Kidney (tissue), 14 donors: ENCODE results near the gene NRIP2. TPM values are rescaled to one million over a fixed set of nuclear protein-coding genes. Genes with fewer than 3 reads are reported as not detected.

Source experiments
- DNase-seq, 5 donors: peaks; one replicate each; pipeline ENCODE4 v3.0.0-alpha.2; 2013 to 2020
- FAIRE-seq: peaks from 2 replicates; lab custom pipeline; 2012; peaks lifted over from hg19 to GRCh38; lab: Jason Lieb, UNC
- H3K27ac ChIP-seq, 2 donors: one replicate each; pipeline ENCODE4 v1.7.0; 2013; ENCODE audit warnings: low read depth in 2 of 2, low read length in 2 of 2, inconsistent platforms in 1 of 2
- H3K27me3 ChIP-seq: one replicate; pipeline ENCODE4 v1.7.1; 2013; ENCODE audit warnings: low read length, inconsistent platforms; ENCODE audit not compliant: control insufficient read depth, insufficient read depth
- H3K36me3 ChIP-seq, 3 donors: one replicate each; pipeline versions ENCODE4 v1.7.0 to v1.7.1; 2013; ENCODE audit warnings: low read length in 3 of 3, control low read depth in 1 of 3, inconsistent platforms in 1 of 3; ENCODE audit not compliant: insufficient read depth in 3 of 3, control insufficient read depth in 2 of 3
- H3K4me1 ChIP-seq, 3 donors: one replicate each; pipeline versions ENCODE4 v1.7.0 to v1.7.1; 2013; ENCODE audit warnings: low read length in 3 of 3, inconsistent platforms in 1 of 3, low read depth in 1 of 3; ENCODE audit not compliant: control insufficient read depth in 2 of 3, insufficient read depth in 2 of 3
- H3K4me3 ChIP-seq, 3 donors: one replicate each; pipeline versions ENCODE4 v1.7.0 to v1.8.1; 2013; ENCODE audit warnings: low read length in 3 of 3, control low read depth in 1 of 3, inconsistent platforms in 1 of 3
- H3K9ac ChIP-seq, 3 donors: one replicate each; pipeline versions ENCODE4 v1.7.0 to v1.7.1; 2013; ENCODE audit warnings: low read length in 3 of 3, control low read depth in 1 of 3, inconsistent platforms in 1 of 3
- H3K9me3 ChIP-seq, 3 donors: one replicate each; pipeline versions ENCODE4 v1.7.0 to v1.7.1; 2013; ENCODE audit warnings: low read length in 3 of 3, control low read depth in 1 of 3, inconsistent platforms in 1 of 3; ENCODE audit not compliant: control insufficient read depth in 2 of 3, insufficient read depth in 1 of 3
- intact Hi-C: fragments of 100-400 bp; cut with DNase I; formaldehyde crosslinking; loops from one replicate; pipeline ENCODE4 v1.11.1; 2022
- polyA plus RNA-seq: library from polyadenylated mRNA; stranded (reverse); fragments of 350-450 nt; fragmentation: Illumina TruSeq; extraction: RNeasy Lipid Tissue Mini Kit (QIAGEN cat#74804); gene quantifications from one replicate; pipeline ENCODE4 v1.2.3, GENCODE V29; 2014; ENCODE audit warnings: low read depth, low replicate concordance; ENCODE audit not compliant: insufficient read depth
- total RNA-seq: library from RNA; stranded (reverse); fragmentation: NEBNext Ultra II Directional; extraction: Animal tissue kit (Norgen Biotek cat#: 25700); gene quantifications from one replicate; pipeline ENCODE4 v1.2.1, GENCODE V29; 2021
- TF ChIP-seq, protein P1 (sequence below): IDR thresholded peaks from 3 replicates; pipeline ENCODE4 v1.5.1; 2012; ENCODE audit warnings: mild to moderate bottlenecking, moderate library complexity, borderline replicate concordance; ENCODE audit not compliant: insufficient read depth; ENCODE audit errors: extremely low read depth
- donor health status: control.
- donor health status: control.
- donor health status: control.
- donor health status: control.
- donor health status: control.
- donor health status: DM: yes; HTN: yes; CAD: no.
- donor health status: Normal renal cell carcinoma (clear cell type).

Gene NRIP2
- total and polyA plus RNA-seq, 2 donors from 2014 or later: 11.7 to 15.9 TPM

DNA sequence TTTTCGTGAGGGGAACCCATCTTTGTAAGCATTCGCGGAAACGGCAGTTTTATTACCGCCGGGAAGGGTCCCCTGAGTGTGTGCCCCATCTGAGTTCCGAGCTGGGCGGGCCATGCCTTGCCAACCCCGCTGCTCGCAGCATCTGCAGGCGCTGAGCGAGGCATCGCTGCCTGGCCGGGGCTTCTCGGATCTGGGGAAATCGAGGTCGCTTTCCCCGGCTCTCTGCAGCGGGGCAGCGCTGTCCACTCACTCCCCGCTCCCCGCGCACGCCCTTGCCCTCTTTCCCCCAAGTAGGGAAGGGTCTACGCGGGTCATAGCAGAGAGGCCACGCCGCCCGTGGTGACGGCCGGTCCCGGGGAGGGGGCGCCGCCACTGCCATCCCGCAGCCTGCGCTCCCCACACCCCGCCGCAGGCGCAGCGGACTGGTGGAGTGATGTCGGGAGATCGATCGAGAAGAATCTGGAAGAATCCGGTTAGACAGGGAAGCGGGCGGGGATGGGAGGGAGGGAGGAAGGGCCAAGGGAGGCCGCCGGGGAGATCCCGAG is 40.6 kb downstream of the NRIP2 start:
- H3K9me3 ChIP-seq: no peaks in the 10 kb centered on the region
- no peak for DNase-seq
- H3K4me1 ChIP-seq: peaks cover 5 to 17% (median 15%) of the 10 kb centered on the region in 3 donors
- TF ChIP-seq, protein P1, sequence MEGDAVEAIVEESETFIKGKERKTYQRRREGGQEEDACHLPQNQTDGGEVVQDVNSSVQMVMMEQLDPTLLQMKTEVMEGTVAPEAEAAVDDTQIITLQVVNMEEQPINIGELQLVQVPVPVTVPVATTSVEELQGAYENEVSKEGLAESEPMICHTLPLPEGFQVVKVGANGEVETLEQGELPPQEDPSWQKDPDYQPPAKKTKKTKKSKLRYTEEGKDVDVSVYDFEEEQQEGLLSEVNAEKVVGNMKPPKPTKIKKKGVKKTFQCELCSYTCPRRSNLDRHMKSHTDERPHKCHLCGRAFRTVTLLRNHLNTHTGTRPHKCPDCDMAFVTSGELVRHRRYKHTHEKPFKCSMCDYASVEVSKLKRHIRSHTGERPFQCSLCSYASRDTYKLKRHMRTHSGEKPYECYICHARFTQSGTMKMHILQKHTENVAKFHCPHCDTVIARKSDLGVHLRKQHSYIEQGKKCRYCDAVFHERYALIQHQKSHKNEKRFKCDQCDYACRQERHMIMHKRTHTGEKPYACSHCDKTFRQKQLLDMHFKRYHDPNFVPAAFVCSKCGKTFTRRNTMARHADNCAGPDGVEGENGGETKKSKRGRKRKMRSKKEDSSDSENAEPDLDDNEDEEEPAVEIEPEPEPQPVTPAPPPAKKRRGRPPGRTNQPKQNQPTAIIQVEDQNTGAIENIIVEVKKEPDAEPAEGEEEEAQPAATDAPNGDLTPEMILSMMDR: no peak
- peaks cover 15 to 27% (median 17%) of the 10 kb centered on the region in 3 donors for H3K36me3 ChIP-seq
- peak overlapping the region; percentile 30 to 68 (median 40) for H3K4me3 ChIP-seq
- intact Hi-C loops: no loop called here
- H3K9ac ChIP-seq: peak overlapping the region in 2 of 3 donors; percentile 70 to 74
- H3K27ac ChIP-seq: peak overlapping the region; percentile 80 to 87
- H3K27me3 ChIP-seq: no peaks in the 10 kb centered on the region
- FAIRE-seq: no peak

DNA sequence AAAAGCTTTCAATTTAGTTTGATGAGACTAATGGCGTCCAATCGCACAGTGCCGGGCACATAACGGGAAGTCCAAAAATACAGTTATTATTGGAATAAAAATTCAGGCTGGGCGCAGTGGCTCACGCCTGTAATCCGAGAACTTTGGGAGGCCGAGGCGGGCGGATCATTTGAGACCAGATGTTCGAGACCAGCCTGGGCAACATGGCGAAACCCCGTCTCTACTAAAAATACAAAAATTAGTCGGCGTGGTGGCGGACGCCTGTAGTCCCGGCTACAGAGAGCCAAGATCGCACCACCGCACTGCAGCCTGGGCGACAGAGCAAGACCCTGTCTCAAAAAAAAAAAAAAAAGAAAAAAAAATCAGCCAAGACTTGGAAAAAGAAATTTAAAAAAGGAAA is 41.3 kb downstream of the NRIP2 start:
- DNase-seq: peak in 1 of 5 donors; percentile 43
- no peak for FAIRE-seq
- Histone ChIP-seq H3K27me3 (no peaks in the 10 kb centered on the region), H3K9me3 (no peaks in the 10 kb centered on the region), H3K9ac (no peak overlapping the region), H3K4me1 (peaks cover 5 to 17% (median 15%) of the 10 kb centered on the region in 3 donors), H3K4me3 (no peak overlapping the region), H3K27ac (no peak overlapping the region), H3K36me3 (peaks cover 9 to 20% (median 10%) of the 10 kb centered on the region in 3 donors)
- intact Hi-C loops: no loop called here
- TF ChIP-seq, protein P1: no peak

DNA sequence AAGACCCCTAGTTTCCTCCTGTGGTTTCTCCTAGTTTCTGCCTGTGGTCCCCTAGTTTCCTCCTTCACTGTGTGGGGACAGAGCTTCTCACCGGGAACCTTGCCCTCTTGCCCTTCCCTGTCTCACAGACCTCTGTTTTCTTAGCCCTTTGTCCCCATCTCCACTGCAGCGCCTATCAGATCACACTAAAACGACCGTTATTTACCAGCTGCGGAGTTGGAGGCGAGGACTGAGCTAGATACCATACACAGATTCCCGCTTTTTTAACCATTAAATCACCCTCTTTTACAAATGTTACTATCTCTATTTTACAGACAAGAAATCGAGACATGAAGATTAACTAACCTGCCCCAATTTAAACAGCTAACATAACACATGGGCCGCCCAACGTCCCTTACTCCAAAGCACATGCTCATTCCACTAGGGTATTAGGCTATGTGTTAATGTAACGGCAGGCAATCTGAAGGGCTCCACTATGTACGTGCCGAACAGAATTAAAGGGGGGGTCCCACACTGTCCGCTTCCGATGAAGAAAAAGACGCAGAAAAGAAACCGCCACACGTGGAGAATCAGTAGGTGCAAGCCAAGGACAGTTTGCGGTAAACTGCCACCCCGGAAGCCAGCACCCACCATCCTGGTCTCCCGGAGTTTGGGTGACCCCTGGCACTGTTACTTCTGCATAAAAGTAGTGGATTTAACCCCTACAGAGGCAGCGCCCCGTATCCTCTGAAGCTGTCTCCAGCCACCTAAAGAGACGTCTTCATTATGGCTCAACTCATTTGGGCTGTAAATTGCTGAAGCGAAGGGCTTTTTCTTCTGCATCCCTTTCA is 41.9 kb downstream of the NRIP2 start:
- TF ChIP-seq, protein P1: no peak
- Histone ChIP-seq H3K36me3 (peaks cover 4 to 13% (median 5%) of the 10 kb centered on the region in 3 donors), H3K27me3 (no peaks in the 10 kb centered on the region), H3K9me3 (no peaks in the 10 kb centered on the region), H3K4me3 (no peak overlapping the region), H3K27ac (no peak overlapping the region), H3K9ac (no peak overlapping the region), H3K4me1 (peaks cover 5 to 13% (median 12%) of the 10 kb centered on the region in 3 donors)
- intact Hi-C loops: no loop called here
- DNase-seq: peak in 1 of 5 donors; percentile 35
- FAIRE-seq: no peak
